NCI-H446 (cell line): ENCODE results near the gene CHAF1B.
A peak's percentile ranks its signal among the peaks of the same experiment; 100 is the strongest.
"Not testable (repeated sequence)": the region's sequence is repeated elsewhere in the genome, so short reads cannot be mapped to it uniquely, and the experiment has no call there.

Experiments
- DNase-seq, 2 experiments: peaks; one replicate each; lab custom pipeline; 2025; lab: John Stamatoyannopoulos, UW

The CHAF1B gene

DNA sequence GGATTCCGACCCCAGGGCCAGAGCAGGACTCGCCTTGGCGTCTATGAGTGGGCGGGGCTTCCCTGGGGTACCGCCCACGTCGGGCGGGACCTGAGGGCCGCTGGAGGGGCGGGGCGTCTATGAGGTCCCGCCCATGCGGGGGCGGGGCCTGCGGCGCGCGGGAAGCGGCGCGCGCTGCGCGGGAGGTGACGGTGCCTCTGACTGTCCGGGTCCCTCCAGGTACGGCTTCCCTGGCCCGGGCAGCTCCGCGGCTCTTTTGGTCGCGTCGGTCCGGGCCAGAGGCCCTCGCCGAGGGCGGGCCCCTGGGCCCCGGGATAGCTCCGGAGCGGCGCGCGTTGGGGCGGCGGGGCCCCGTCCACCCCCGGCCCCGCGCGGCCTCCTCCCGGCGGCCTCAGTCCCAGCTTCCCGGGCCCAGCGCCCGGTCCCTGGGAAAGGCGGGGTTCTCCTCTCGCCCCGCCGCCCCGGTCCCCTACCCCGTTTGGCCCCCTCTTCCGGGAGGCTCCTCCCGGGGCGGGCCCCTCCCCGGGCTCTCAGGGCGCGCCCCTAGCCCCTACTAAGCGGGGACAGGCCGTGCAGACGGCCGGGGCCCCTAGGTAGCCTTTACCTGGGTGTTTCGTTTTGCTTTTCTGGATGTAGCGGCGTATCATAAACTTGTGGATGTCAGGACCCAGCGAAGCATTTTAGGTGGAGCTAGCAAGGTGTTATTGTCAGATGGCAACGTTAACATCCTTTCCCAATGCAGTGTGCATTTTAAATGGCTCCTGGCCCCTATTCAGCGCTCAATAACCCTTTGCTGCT, at the start of gene CHAF1B:
Gene CHAF1B, plus strand, starts transcription at position 160 of the 798 bp plus-strand sequence. CDS start 745 bp downstream, outside the sequence.
- DNase-seq = peak; percentile 56 to 93

DNA sequence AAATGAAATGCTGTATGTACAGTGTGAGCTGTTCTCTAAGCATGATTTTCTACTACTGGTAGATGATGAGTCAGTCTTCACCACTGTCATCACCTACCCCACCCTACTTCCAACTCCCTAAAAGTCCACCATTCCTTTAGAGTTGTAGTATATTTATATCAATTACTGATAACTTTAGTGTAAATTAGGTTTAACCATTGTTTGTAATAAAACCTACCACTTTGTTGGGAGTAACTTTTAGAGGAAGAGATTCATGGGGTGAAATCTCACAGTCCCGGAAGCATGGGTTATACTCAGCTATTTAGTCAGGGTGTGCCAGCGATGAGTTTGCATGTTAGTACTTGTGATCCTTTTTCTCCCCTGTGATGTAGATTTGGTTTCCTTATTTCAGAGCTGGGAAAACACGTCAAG, 48.1 kb upstream of the CHAF1B start:
- DNase-seq = no peak

DNA sequence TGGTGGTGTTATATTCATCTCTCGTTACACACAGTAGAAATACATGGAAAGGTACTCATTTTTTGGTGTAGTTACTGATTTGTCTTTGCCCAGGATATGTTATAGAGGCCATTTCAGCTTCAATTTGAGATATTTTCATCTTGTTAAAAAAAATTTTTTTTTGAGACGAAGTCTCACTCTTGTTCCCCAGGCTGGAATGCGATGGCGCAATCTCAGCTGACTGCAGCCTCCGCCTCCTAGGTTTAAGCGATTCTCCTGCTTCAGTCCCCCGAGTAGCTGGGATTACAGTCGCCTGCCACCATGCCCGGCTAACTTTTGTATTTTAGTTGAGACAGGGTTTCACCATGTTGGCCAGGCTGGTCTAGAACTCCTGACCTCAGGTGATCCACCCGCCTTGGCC, 46.2 kb upstream of the CHAF1B start:
- DNase-seq = no peak

DNA sequence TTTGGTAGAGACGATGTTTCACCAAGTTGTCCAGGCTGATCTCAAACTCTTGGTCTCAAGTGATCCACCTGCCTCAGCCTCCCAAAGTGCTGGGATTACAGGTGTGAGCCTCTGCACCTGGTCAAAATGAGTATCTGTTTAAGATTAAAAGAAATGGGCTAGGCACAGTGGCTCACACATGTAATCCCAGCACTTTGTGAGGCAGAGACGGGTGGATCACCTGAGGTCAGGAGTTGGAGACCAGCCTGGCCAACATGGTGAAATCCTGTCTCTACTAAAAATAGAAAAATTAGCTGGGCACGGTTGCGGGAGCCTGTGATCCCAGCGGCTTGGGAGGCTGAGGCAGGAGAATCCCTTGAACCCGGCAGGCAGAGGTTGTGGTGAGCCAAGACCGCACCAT, 42.6 kb upstream of the CHAF1B start:
- DNase-seq = not testable (repeated sequence)

DNA sequence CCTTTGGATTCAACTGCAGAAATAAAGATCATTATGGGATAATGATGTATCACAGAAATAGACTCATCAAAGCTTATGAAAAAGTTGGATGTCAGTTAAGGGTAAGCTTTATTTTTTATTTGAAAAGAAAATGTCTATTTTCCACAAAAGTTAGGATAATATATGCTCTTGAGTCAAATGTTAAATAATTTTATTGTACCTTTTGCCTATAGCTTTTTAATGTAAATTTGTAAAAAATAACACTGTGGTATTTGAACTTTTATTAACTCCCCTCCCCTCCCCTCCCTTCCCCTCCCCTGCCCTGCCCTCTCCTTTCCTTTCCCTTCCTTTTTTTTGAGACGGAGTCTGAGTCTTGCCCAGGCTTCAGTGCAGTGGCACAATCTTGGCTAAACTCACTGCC, 40.3 kb upstream of the CHAF1B start:
- DNase-seq = no peak

DNA sequence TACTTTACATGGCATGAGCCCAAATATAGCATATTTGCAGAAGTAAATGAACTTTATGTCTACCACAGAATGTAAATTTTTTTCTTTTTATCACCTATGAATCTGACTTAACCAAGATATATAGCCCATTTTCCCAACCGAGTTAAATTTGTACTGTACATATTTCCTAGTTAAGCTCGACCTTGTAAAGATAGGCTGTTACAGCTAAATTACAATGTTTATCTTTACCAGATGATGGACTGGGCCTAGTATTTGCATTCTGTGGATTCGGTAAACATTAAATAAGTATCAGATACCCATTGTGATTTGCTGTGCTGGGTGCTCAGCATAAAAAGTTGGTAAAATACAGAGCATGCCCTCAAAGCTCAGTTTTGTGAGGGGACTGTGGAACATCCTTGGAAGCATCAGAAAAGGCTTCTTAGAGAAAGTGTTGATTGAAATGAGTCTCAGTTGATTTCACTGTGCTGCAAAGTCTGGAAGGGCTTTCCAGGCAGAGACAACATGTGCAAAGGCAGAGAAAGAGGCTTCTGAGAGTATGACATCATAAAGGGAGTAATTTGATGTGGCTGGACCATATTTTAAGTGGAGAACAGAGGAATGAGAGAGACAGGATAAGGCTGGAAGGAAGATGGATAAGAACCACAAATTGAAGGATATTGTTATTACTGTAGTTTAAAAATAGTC, 37.8 kb upstream of the CHAF1B start:
- no peak for DNase-seq

DNA sequence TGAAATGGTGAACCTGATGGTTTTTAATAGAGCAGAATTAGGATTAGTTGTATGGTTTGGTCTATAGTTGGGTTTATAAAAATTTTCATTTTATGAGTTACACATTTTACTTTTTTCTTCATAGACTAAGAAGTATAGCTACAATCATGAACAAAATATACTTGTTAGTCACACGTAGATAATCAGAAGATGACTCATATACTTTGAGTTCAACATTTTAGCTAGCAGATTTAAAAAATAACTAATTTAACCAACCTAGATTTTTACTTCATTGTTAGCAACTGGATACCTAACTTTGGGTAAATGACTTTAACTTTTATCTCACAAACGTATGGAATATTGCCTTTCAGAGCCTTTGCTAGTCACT, 37.2 kb upstream of the CHAF1B start:
- DNase-seq = no peak

DNA sequence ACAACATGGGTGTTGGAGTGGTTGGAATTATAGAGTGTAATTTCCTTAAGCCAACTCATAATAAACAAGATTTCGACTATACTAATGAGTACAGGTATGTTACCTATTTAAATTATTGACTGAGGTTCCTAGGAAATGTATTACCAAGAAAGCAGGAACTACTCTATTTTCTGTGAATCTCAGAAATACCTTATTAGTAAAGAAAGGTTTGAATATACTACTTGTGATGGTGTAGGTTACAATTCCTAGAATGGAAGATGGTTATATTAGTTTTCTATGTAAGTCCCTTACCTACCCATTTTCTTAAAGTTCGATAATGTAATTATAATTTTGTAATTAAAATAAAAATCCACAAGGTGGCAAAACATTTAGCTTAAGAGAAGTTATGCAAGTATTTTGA, 35.9 kb upstream of the CHAF1B start:
- DNase-seq = no peak

DNA sequence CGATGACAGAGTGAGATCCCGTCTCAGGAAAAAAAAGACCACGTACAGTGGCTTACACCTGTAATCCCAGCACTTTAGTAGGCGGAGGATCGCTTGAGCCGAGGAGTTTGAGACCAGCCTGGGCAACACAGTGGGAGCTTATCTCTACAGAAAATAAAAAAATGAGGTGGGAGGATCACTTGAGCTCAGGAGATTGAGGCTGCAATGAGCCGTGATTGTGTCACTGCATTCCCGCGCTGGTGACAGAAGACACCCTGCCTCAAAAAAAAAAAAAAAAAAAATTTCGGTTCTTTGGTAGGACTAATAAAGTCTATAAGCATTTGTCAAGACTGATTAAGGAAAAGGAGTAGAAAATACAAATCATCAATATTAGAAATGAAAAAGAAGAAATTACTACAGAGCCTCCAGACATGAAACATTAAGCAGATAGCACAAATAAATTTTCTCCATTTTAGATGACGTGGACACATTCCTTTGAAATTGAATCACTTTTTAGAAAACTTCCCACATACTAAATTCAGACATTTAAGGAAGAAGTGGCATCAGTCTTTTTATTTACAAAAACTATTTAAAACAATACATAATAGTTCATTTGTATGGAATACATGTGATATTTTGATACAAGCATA, 34.8 kb upstream of the CHAF1B start:
- no peak for DNase-seq

DNA sequence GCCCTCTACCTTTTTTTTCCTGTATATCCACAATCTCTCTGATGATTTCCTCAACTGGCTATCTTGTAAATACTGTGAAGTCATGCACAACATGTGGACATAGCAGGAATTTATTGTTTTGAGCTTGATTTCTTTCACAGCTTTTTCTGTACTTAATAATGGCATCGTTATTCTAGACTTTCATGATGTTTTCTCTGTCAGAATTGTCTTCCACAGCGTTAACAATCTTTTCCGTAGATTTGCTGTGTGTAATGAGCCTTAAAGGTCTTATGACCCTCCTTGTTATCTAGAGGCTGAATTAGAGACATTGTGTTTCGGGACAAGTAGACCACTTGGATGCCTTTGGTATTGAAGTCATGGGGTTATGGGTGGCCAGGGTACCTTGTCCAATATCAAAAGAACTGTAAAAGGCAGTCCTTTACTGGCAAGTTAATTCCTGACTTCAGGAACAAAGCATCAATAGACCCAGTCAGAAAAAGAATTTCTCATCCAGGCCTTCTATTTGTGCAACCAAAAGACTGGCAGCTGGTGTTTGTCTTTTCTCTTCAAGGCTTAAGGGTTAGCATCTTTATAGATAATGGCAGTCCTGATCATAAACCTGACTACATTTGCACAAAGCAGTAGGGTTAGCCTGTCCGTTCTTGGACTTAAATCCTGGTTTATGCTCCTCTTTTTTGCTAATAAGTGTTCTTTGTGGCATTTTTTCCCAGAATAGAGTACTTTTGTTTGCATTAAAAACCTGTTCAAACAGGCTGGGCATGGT, 30.1 kb upstream of the CHAF1B start:
- DNase-seq = no peak

DNA sequence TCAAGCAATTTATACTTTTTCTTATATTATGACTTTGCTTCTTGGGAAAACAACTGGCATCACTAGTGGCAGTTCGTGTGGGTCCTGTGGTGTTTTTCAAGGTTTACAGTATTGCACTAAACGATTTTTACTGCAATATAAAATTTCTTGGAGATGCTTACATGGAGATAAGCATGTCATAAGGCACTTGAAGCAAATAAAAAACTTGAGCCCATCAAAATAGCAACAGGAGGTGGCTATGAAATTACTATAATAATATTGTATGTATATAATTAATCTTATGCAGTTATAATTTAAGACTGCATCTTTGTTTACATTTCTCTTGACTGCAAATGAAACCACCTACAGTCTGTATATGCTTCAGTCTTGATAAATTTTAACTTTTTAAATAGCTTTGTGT, 29.3 kb upstream of the CHAF1B start:
- no peak for DNase-seq

DNA sequence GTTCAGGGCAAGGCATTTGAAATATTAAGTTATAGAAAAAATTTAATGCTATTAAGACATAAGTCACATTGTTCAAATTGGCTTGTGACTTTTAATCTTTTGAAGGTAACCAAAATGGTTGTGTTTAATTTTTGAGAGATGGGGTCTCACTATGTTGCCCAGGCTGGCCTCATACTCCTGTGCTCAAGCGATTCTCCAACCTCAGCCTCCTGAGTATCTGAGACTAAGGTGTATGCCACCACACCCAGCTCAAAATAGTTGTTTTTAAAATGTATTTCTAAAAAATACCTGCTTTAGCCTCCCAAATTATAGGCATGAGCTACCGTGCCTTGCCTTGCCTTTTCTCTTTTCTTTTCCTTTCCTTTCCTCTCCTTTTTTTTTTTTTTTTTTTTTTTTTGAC, 26.0 kb upstream of the CHAF1B start:
- no peak for DNase-seq

DNA sequence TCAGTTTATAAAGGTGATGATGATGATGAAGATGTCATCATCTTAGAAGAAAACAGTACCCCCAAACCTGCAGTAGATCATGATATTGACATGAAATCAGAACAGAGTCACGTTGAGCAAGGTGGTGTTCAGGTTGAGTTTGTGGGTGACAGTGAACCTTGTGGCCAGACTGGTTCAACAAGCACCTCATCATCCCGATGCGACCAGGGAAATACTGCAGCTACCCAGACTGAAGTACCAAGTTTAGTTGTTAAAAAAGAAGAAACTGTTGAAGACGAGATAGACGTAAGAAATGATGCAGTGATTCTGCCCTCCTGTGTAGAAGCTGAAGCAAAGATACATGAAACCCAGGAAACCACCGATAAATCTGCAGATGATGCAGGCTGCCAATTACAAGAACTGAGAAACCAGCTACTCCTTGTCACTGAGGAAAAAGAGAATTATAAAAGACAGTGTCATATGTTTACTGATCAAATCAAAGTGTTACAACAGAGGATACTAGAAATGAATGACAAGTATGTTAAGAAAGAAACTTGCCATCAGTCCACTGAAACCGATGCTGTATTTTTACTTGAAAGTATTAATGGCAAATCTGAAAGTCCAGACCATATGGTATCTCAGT, 16.0 kb upstream of the CHAF1B start:
- DNase-seq = no peak

DNA sequence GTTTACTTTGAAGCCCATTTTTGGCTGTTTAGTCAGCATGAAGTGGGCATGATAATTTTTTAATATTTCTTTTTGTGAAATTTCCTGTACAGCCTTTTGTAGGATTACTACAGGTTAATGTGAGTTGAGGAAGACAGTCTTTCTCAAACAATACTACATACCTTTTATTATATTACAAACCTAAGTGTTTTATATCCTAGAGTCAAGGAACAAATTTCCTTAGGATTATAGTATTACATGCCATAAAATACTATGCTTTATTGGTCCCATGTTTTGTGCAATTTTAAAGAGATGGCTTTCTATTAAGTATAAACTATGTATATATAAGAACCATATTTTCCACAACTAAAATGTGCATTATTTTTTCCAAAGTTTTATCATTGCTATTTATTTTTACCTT, 9.2 kb upstream of the CHAF1B start:
- DNase-seq = no peak

DNA sequence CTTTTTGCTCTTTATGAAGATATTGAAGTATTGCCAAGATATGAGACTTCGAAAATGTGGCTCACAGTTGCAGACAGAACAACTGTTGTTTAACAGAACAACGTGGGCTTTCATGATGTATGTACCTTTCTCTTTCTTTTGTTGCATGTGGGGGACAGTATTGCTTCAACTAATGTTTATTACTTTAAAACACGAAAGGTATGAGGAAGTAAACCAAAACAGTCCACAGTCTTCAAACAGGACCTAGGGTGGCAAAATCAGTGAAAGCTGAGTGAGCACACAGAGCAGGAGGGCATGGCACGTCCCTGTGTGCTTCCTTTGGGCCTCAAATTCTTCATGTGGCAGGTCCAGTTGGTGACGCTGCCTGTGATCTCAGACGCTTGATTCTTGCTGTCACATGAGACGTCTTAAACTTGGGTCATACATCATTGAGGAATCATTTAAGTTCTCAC, 7.8 kb upstream of the CHAF1B start:
- no peak for DNase-seq

DNA sequence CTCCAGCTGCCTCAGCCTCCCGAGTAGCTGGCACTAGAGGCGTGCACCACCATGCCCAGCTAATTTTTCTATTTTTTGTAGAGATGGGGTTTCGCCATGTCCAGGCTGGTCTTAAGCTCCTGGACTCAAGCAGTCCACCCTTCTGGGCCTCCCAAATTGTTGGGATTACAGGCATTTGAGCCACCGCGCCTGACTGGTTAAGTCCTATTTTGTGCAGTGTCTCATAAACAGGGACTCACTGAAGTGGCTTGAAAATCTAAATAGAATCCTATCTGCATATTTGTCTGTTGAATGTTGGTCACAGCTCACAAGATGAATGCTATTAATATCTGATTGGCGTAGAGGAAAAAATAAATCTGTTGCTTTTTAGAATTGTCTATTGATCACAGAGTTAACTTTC, 5.9 kb upstream of the CHAF1B start:
- no peak for DNase-seq

DNA sequence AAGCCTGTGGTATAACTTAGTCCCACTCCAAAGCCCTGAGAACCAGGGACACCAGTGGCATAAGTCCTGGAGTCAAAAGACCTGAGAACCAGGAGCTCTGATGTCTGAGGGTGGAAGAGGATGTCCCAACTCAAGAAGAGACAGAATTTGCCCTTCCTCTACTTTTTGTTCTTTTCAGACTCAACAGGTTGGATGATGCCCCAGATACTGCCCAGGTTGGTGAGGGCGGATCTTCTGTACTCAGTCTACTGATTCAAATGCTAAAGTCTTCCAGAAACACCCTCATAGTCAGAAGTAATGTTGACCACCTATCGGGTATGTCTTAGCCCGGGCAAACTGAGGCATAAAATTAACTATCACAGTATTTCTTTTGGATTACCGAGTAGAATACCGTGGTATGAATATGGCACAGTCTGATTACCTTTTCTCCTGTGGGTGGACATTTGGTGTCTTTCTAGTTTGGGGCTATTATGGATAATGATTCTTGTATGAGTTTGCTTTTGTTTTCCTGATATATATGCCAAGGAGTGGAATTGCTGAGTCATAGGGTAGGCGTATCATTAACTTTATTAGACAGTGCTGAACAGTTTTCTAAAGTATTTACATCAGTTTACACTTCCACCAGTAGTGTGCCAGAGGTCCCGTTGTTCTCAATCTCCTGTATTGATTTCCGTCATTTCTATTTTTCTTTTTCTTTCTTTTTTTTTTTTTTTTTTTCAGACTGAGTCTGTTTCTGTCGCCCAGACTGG, 3.2 kb upstream of the CHAF1B start:
- no peak for DNase-seq

DNA sequence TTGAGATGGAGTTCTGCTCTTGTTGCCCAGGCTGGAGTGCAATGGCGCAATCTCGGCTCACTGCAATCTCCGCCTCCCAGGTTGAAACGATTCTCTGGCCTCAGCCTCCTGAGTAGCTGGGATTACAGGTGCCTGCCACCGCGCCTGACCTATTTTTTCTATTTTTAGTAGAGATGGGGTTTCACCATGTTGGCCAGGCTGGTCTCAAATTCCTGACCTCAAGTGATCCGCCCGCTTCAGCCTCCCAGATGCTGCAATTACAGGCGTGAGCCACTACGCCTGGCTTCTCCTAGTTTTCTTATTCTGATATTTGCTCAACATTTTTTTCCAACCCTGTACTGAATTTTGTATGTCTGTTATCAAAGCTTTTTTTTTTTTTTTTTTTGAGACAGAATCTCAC, 2.5 kb upstream of the CHAF1B start:
- DNase-seq = not testable (repeated sequence)

DNA sequence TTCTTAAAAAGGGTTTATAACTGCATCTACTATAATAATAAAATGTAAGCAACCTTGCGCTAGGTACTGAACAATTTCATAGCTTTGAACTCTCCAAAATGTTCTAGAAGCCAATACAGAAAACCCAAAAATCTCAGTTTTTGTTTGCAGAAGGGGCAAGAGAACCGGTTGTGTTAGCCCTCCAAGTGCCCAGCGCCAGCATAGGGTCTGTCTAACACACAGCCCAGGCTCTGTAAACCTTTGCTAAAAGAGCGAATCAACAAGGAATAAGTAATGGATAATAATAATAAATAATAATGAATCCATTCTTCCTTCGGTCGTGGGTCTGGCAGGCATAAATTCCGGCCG, 333 bp upstream of the CHAF1B start:
- no peak for DNase-seq

DNA sequence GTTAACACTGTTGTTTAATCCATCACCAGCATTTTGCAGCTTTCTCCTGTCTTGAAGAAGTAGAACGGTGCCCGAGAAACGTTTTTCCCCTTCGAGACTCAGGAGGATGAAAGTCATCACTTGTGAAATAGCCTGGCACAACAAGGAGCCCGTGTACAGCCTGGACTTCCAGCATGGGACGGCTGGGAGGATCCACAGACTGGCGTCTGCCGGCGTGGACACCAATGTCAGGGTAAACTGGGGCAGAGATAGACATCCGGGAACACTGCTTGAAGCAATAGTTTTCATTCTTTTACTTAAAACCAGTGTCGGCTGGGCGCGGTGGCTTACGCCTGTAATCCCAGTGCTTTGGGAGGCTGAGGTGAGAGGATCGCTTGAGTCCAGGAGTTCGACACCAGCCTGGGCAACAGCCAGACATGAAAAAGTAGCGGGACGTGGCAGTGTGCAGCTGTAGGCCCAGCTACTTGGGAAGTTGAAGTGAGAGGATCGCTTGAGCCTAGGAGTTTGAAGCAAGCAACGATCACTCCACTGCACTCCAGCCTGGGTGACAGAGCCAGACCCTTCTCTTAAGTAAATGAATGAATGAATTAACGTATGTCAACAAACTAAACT, 945 bp downstream of the CHAF1B start:
- DNase-seq = no peak

DNA sequence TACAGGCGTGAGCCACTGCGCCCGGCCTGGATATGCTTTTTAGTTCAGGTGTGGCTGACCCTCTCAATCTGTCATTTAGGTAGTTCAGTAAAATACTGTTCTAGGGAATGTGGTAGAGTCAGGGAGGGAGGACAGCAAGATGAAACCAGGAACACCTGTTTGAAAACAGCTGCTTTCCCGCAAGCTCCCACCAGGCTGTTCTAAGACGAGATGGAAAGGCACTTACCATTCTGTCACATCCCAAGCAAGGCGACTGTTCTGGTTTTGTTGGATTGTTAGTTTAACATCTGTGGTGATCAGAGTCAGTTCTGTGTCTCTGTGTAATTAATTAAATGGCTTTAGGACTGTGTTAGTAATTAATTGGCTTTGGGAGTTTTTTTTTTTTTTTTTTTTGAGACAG, 2.9 kb downstream of the CHAF1B start:
- DNase-seq = no peak
